CD14-positive monocyte (primary cell): ENCODE results near the gene PLCL2. TPM values are rescaled to one million over a fixed set of nuclear protein-coding genes. Genes with fewer than 3 reads are reported as not detected.

Experiments used
- DNase-seq, 3 donors: peaks; one replicate each; pipeline ENCODE4 v3.0.0-alpha.2; 2011 to 2022
- H2AFZ ChIP-seq: 2 replicates; pipeline ENCODE4 v1.6.0; 2012; ENCODE audit warnings: mild to moderate bottlenecking, low read depth, low read length, inconsistent platforms; ENCODE audit not compliant: insufficient read depth, poor library complexity, severe bottlenecking
- H3K27ac ChIP-seq, 2 donors: 1 replicate in 1 of 2; 2 replicates in 1 of 2; pipeline ENCODE4 v1.5.1; 2012 to 2013; ENCODE audit warnings: low read length in 2 of 2, control low read depth in 1 of 2, inconsistent platforms in 1 of 2, low read depth in 1 of 2, mild to moderate bottlenecking in 1 of 2
- H3K27me3 ChIP-seq, 2 donors: one replicate each; pipeline versions ENCODE4 v1.6.0 to v1.6.1; 2011 to 2013; ENCODE audit warnings: low read length in 2 of 2; ENCODE audit not compliant: control insufficient read depth in 2 of 2, insufficient read depth in 2 of 2
- H3K36me3 ChIP-seq, 2 donors: replicated peaks in 1 of 2; 1 replicate in 1 of 2; 2 replicates in 1 of 2; pipeline versions ENCODE4 v1.5.1 to v1.6.1; 2012 to 2013; ENCODE audit warnings: low read length in 2 of 2, control low read depth in 1 of 2, inconsistent platforms in 1 of 2, mild to moderate bottlenecking in 1 of 2; ENCODE audit not compliant: insufficient read depth in 2 of 2, control insufficient read depth in 1 of 2
- H3K4me1 ChIP-seq, 2 donors: 1 replicate in 1 of 2; 2 replicates in 1 of 2; pipeline versions ENCODE4 v1.5.1 to v1.6.1; 2012 to 2013; ENCODE audit warnings: low read length in 2 of 2, control low read depth in 1 of 2, inconsistent platforms in 1 of 2, mild to moderate bottlenecking in 1 of 2, moderate library complexity in 1 of 2; ENCODE audit not compliant: insufficient read depth in 2 of 2, control insufficient read depth in 1 of 2
- H3K4me2 ChIP-seq: replicated peaks from 2 replicates; pipeline ENCODE3; 2012; ENCODE audit warnings: low read length, moderate library complexity, mild to moderate bottlenecking; ENCODE audit not compliant: poor library complexity, severe bottlenecking; ENCODE audit errors: extremely low read depth
- H3K4me3 ChIP-seq, 3 experiments: fragments of 200-600 bp in 1 of 3; sonication (generic) in 1 of 3; replicated peaks in 1 of 3; 1 replicate in 2 of 3; 2 replicates in 1 of 3; pipeline ENCODE4 v1.5.1; 2011 to 2013; ENCODE audit warnings: low read length in 3 of 3, mild to moderate bottlenecking in 3 of 3, control low read depth in 2 of 3, low read depth in 2 of 3, inconsistent platforms in 1 of 3, moderate library complexity in 1 of 3
- H3K79me2 ChIP-seq: 2 replicates; pipeline ENCODE4 v1.6.0; 2012; ENCODE audit warnings: mild to moderate bottlenecking, control low read depth, inconsistent platforms, low read length, moderate library complexity; ENCODE audit not compliant: insufficient read depth
- H3K9ac ChIP-seq: 2 replicates; pipeline ENCODE4 v1.6.0; 2017; ENCODE audit warnings: low read length, mild to moderate bottlenecking; ENCODE audit not compliant: insufficient read depth, poor library complexity, severe bottlenecking
- H3K9me3 ChIP-seq, 2 donors: replicated peaks in 1 of 2; 1 replicate in 1 of 2; 2 replicates in 1 of 2; pipeline versions ENCODE4 v1.5.1 to v1.6.1; 2012 to 2013; ENCODE audit warnings: low read length in 2 of 2, control low read depth in 1 of 2; ENCODE audit not compliant: control insufficient read depth in 1 of 2, insufficient read depth in 1 of 2
- H4K20me1 ChIP-seq: 2 replicates; pipeline ENCODE4 v1.6.0; 2012; ENCODE audit warnings: mild to moderate bottlenecking, low read length, control low read depth, moderate library complexity; ENCODE audit not compliant: insufficient read depth
- H3K27ac Mint-ChIP-seq, 7 donors: one replicate each; pipeline ENCODE4 v1.8.0; 2020; ENCODE audit warnings: mild to moderate bottlenecking in 7 of 7, mixed read lengths in 7 of 7, moderate library complexity in 6 of 7, inconsistent platforms in 2 of 7
- H3K27me3 Mint-ChIP-seq, 3 donors: one replicate each; pipeline ENCODE4 v1.8.0; 2021 to 2022; ENCODE audit warnings: low read depth in 3 of 3, mild to moderate bottlenecking in 3 of 3, mixed read lengths in 3 of 3, moderate library complexity in 3 of 3, inconsistent platforms in 1 of 3
- H3K36me3 Mint-ChIP-seq, 2 donors: one replicate each; pipeline ENCODE4 v1.8.0; 2020; ENCODE audit warnings: mixed read lengths in 2 of 2, inconsistent platforms in 1 of 2, mild to moderate bottlenecking in 1 of 2
- H3K4me1 Mint-ChIP-seq: one replicate; pipeline ENCODE4 v1.8.0; 2020; ENCODE audit warnings: mild to moderate bottlenecking, mixed read lengths
- H3K4me3 Mint-ChIP-seq, 2 donors: one replicate each; pipeline ENCODE4 v1.8.0; 2020; ENCODE audit warnings: mild to moderate bottlenecking in 2 of 2, mixed read lengths in 2 of 2, moderate library complexity in 1 of 2
- H3K9me3 Mint-ChIP-seq, 7 donors: one replicate each; pipeline ENCODE4 v1.8.0; 2020 to 2022; ENCODE audit warnings: mixed read lengths in 7 of 7, mild to moderate bottlenecking in 6 of 7, moderate library complexity in 6 of 7, inconsistent platforms in 2 of 7
- WGBS: methylation state at CpG from one replicate; pipeline ENCODE4 v1.1.5; 2013; ENCODE audit warnings: missing lambda C conversion rate; ENCODE audit not compliant: insufficient coverage; 5-methylcytosine and 5-hydroxymethylcytosine counted together
- intact Hi-C, 2 donors: fragments of 100-400 bp; cut with micrococcal nuclease; formaldehyde crosslinking; loops; one replicate each; pipeline versions ENCODE4 v1.15.0 to v1.15.1; 2023
- polyA plus RNA-seq, 3 donors: library from polyadenylated mRNA; depleted of rRNA in 1 of 3; unstranded in 2 of 3; stranded (reverse) in 1 of 3; fragments of 300-500 nt in 2 of 3; fragments of >200 nt in 1 of 3; fragmentation: Illumina TruSeq in 2 of 3; gene quantifications; 1 replicate in 2 of 3; 2 replicates in 1 of 3; pipeline ENCODE4 v1.2.3, GENCODE V29; 2012 to 2021
- TF ChIP-seq, protein P1 (sequence below): fragments of 200-600 bp; IDR thresholded peaks from one replicate; pipeline ENCODE4 v1.8.0; 2022; ENCODE audit warnings: antibody characterized with exemption, mild to moderate bottlenecking

PLCL2 gene
- polyA plus RNA-seq, 3 donors: 18.8 to 32.5 (median 26.8) TPM

DNA sequence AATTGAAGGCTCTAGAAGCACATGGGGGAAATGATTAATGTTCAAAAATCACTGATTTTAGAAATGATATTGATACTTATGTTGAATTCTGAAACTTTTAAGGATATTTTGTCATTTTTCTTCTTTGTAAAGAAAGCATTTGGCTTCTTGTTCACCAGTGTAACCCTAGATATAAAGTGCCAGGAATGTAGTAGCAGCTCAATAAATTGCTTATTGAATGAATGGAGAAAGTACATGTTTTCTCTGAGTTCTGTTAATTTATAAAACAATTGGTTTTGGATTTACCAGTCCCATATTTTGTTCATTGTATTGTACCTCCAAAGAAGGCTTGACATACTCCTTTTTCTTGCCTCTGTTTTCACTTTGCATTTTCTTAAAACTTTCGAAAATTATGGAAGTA lies 2.4 kb downstream of the PLCL2 start:
- Histone ChIP-seq H3K9me3 (no peaks in the 10 kb centered on the region), H2AFZ (no peak overlapping the region), H3K27me3 (no peaks in the 10 kb centered on the region), H3K4me2 (peak overlapping the region; percentile 90), H3K27ac (peak overlapping the region in 1 of 2 donors; percentile 94), H3K36me3 (no peaks in the 10 kb centered on the region), H3K9ac (no peak overlapping the region), H3K4me3 (peak overlapping the region in 1 of 3 experiments; percentile 92), H4K20me1 (peaks cover 40% of the 10 kb centered on the region), H3K4me1 (peaks cover 49 to 71% of the 10 kb centered on the region in 2 donors), H3K79me2 (peaks cover 77% of the 10 kb centered on the region)
- intact Hi-C loops: loop anchor here in 1 of 2 donors (5.0 kb wide), 1 partner anchor 45 kb away; no protein-coding TSS in a partner anchor
- Mint-ChIP-seq H3K36me3 (no peaks in the 10 kb centered on the region), H3K27ac (peak overlapping the region; percentile 92 to 96 (median 95)), H3K27me3 (no peaks in the 10 kb centered on the region), H3K4me1 (peaks cover 74% of the 10 kb centered on the region), H3K4me3 (peak overlapping the region; percentile 94 to 97), H3K9me3 (no peaks in the 10 kb centered on the region)
- no CpG with 5 or more reads among the region's 1 CpG for WGBS
- DNase-seq: no peak
- TF ChIP-seq, protein P1, sequence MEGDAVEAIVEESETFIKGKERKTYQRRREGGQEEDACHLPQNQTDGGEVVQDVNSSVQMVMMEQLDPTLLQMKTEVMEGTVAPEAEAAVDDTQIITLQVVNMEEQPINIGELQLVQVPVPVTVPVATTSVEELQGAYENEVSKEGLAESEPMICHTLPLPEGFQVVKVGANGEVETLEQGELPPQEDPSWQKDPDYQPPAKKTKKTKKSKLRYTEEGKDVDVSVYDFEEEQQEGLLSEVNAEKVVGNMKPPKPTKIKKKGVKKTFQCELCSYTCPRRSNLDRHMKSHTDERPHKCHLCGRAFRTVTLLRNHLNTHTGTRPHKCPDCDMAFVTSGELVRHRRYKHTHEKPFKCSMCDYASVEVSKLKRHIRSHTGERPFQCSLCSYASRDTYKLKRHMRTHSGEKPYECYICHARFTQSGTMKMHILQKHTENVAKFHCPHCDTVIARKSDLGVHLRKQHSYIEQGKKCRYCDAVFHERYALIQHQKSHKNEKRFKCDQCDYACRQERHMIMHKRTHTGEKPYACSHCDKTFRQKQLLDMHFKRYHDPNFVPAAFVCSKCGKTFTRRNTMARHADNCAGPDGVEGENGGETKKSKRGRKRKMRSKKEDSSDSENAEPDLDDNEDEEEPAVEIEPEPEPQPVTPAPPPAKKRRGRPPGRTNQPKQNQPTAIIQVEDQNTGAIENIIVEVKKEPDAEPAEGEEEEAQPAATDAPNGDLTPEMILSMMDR: no peak

DNA sequence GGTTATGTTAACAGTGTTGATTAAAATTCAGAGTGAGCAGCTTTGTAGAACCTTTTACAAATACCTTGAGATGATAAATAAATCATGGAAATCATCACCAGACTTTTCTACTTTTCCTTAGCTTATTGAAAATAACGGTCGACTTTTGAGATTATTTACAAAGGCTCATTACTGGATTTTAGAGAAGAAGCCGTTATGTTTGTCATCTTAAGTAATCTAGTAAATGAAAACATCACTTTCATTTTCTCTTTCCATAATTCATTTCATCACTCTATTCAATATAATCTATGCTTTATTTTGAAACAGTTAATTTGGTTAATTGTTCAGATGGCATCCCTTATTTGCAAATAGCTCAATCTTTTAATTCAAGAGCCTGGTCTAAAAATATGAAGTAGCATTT lies 3.6 kb downstream of the PLCL2 start:
- Mint-ChIP-seq H3K9me3 (no peaks in the 10 kb centered on the region), H3K36me3 (peaks cover 0 to 4% of the 10 kb centered on the region in 2 donors), H3K27me3 (no peaks in the 10 kb centered on the region), H3K27ac (peak overlapping the region; percentile 85 to 96 (median 91)), H3K4me3 (peak overlapping the region; percentile 71 to 97), H3K4me1 (peaks cover 72% of the 10 kb centered on the region)
- TF ChIP-seq, protein P1: no peak
- DNase-seq: peak in 1 of 3 donors; percentile 48
- Histone ChIP-seq H3K79me2 (peaks cover 89% of the 10 kb centered on the region), H3K27me3 (no peaks in the 10 kb centered on the region), H3K9me3 (no peaks in the 10 kb centered on the region), H3K4me1 (peaks cover 39 to 63% of the 10 kb centered on the region in 2 donors), H3K9ac (no peak overlapping the region), H2AFZ (no peak overlapping the region), H3K27ac (peak overlapping the region in 1 of 2 donors; percentile 94), H3K4me3 (peak overlapping the region; percentile 1 to 92 (median 10)), H3K36me3 (no peaks in the 10 kb centered on the region), H4K20me1 (peaks cover 52% of the 10 kb centered on the region), H3K4me2 (peak overlapping the region; percentile 90)
- intact Hi-C loops: loop anchor here in 1 of 2 donors (5.0 kb wide), 1 partner anchor 46 kb away; no protein-coding TSS in a partner anchor
- no CpG with 5 or more reads among the region's 3 CpGs for WGBS
